A549 (cell line): Measurements from ENCODE around the gene REN. TPM values are rescaled to one million over a fixed set of nuclear protein-coding genes. Genes with fewer than 3 reads are reported as not detected.

Source experiments
- ATAC-seq, 2 experiments: fragments of 200-7000 bp in 1 of 2; fragments of >200 bp in 1 of 2; cut with Nextera tagmentation in 1 of 2; cut with Tn5 transposase in 1 of 2; 3 replicates each; pipeline versions ENCODE4 v1.8.0 to v1.9.1; 2018 to 2020; ENCODE audit warnings: mild to moderate bottlenecking in 1 of 2, moderate library complexity in 1 of 2
- CTCF ChIA-PET: fragments of 300-600 bp; sonication (Branson Sonifier 250); formaldehyde crosslinking; extraction: SDS; loops from one replicate; lab custom pipeline; 2021; ENCODE audit warnings: antibody characterized with exemption, inconsistent platforms; lab: Yijun Ruan, JAX
- POLR2A ChIA-PET: fragments of 350-600 bp; formaldehyde crosslinking; extraction: SDS; loops from one replicate; lab custom pipeline; 2021; ENCODE audit warnings: antibody characterized with exemption, inconsistent platforms; lab: Yijun Ruan, JAX
- DNase-seq, 2 experiments: peaks; one replicate each; pipeline versions ENCODE4 v3.0.0 to v3.0.0-alpha.2; 2011 to 2016; ENCODE audit warnings: low read depth in 1 of 2, low spot score in 1 of 2
- FAIRE-seq: peaks from 2 replicates; lab custom pipeline; 2011; peaks lifted over from hg19 to GRCh38; lab: Jason Lieb, UNC
- H3K27ac ChIP-seq, 2 experiments: fragments of >200 bp; sonication (Bioruptor Twin); formaldehyde crosslinking; 3 replicates each; pipeline ENCODE4 v1.5.1; 2016 to 2017
- H3K4me1 ChIP-seq: fragments of >200 bp; sonication (Bioruptor Twin); formaldehyde crosslinking; 3 replicates; pipeline ENCODE4 v1.6.1; 2016
- H3K4me2 ChIP-seq: fragments of >200 bp; sonication (Bioruptor Twin); formaldehyde crosslinking; 3 replicates; pipeline ENCODE4 v1.6.1; 2016
- H3K4me3 ChIP-seq: fragments of >200 bp; sonication (Bioruptor Twin); formaldehyde crosslinking; 3 replicates; pipeline ENCODE4 v1.5.1; 2016
- H3K9me3 ChIP-seq: fragments of >200 bp; sonication (Bioruptor Twin); formaldehyde crosslinking; 3 replicates; pipeline ENCODE4 v1.6.1; 2016
- CBX8 ChIP-seq: fragments of 200-600 bp; sonication (generic); IDR thresholded peaks from 2 replicates; pipeline ENCODE4 v1.6.1; 2016
- CHD2 ChIP-seq: fragments of 150-350 bp; IDR thresholded peaks from 2 replicates; pipeline ENCODE4 v1.6.1; 2014; ENCODE audit warnings: low read length; ENCODE audit not compliant: partially characterized antibody
- EHMT2 ChIP-seq: fragments of 200-600 bp; sonication (generic); IDR thresholded peaks from 2 replicates; pipeline ENCODE4 v1.6.1; 2016; ENCODE audit warnings: antibody characterized with exemption, low read depth, mild to moderate bottlenecking, moderate library complexity
- EP300 ChIP-seq, 2 experiments: fragments of >200 bp; sonication (Bioruptor Twin); formaldehyde crosslinking; IDR thresholded peaks; 2 replicates in 1 of 2; 3 replicates in 1 of 2; pipeline ENCODE4 v1.6.1; 2016 to 2017
- FOSB ChIP-seq: fragments of 250-450 bp; sonication (Bioruptor Pico); IDR thresholded peaks from 2 replicates; pipeline ENCODE4 v1.5.0; 2020; ENCODE audit warnings: mild to moderate bottlenecking, moderate library complexity
- FOSL2 ChIP-seq, 2 experiments: fragments of 450-650 bp in 1 of 2; fragments of >200 bp in 1 of 2; sonication (Bioruptor Twin) in 1 of 2; formaldehyde crosslinking; IDR thresholded peaks; 2 replicates each; pipeline versions ENCODE4 v1.5.0 to v1.6.1; 2016 to 2020; ENCODE audit warnings: mild to moderate bottlenecking in 1 of 2, moderate library complexity in 1 of 2
- FOXS1 ChIP-seq: fragments of 250-450 bp; sonication (Bioruptor Pico); IDR thresholded peaks from 2 replicates; pipeline ENCODE4 v1.5.0; 2020; ENCODE audit warnings: mild to moderate bottlenecking, moderate library complexity
- GATA3 ChIP-seq: IDR thresholded peaks from 2 replicates; pipeline ENCODE4 v1.6.1; 2012; ENCODE audit warnings: borderline replicate concordance
- HEYL ChIP-seq: fragments of 250-450 bp; sonication (Bioruptor Pico); IDR thresholded peaks from 2 replicates; pipeline ENCODE4 v1.8.0; 2021; ENCODE audit warnings: mild to moderate bottlenecking, moderate library complexity
- JUNB ChIP-seq: fragments of >200 bp; sonication (Bioruptor Twin); formaldehyde crosslinking; IDR thresholded peaks from 2 replicates; pipeline ENCODE4 v1.6.1; 2016
- MAZ ChIP-seq: fragments of 150-350 bp; IDR thresholded peaks from 2 replicates; pipeline ENCODE4 v1.6.1; 2014; ENCODE audit warnings: antibody characterized with exemption, low read depth, low read length, borderline replicate concordance
- NPAS2 ChIP-seq: fragments of 250-450 bp; sonication (Bioruptor Pico); IDR thresholded peaks from 2 replicates; pipeline ENCODE4 v1.8.0; 2022; ENCODE audit warnings: mild to moderate bottlenecking, moderate library complexity, borderline replicate concordance
- NR3C1 ChIP-seq: fragments of >200 bp; sonication (Bioruptor Twin); formaldehyde crosslinking; IDR thresholded peaks from 3 replicates; pipeline ENCODE4 v1.6.1; 2017
- POLR2A ChIP-seq: IDR thresholded peaks from 2 replicates; pipeline ENCODE4 v1.6.1; 2012; ENCODE audit warnings: mild to moderate bottlenecking, low read length
- RAD21 ChIP-seq, 2 experiments: fragments of >200 bp in 1 of 2; sonication (Bioruptor Twin) in 1 of 2; formaldehyde crosslinking in 1 of 2; IDR thresholded peaks in 1 of 2; conservative IDR thresholded peaks in 1 of 2; 2 replicates in 1 of 2; 3 replicates in 1 of 2; pipeline ENCODE4 v1.6.1; 2012 to 2018; ENCODE audit warnings: inconsistent platforms in 1 of 2
- SMC3 ChIP-seq: fragments of >200 bp; sonication (Bioruptor Twin); formaldehyde crosslinking; IDR thresholded peaks from 3 replicates; pipeline ENCODE4 v1.6.1; 2018; ENCODE audit warnings: inconsistent platforms
- TFCP2L1 ChIP-seq: fragments of 250-450 bp; sonication (Bioruptor Pico); IDR thresholded peaks from 2 replicates; pipeline ENCODE4 v1.5.0; 2021; ENCODE audit warnings: mild to moderate bottlenecking
- ZNF302 ChIP-seq: fragments of 250-450 bp; sonication (Bioruptor Pico); IDR thresholded peaks from 2 replicates; pipeline ENCODE4 v1.9.0; 2021; ENCODE audit warnings: inconsistent platforms, mild to moderate bottlenecking, moderate library complexity
- WGBS: methylation state at CpG from one replicate; pipeline ENCODE4 v1.1.6; 2017; ENCODE audit errors: missing lambda C conversion rate; 5-methylcytosine and 5-hydroxymethylcytosine counted together
- polyA plus RNA-seq, 4 experiments: library from polyadenylated mRNA; depleted of rRNA in 3 of 4; stranded (reverse); fragments of >200 nt; fragmentation: RNase III in 1 of 4; extraction: RNeasy Plus Mini Kit Qiagen cat#74134 plus additional on column Dnase treatment in 1 of 4; gene quantifications; 2 replicates in 3 of 4; 3 replicates in 1 of 4; pipeline ENCODE4 v1.2.3, GENCODE V29; 2011 to 2017
- TF ChIP-seq, protein P1 (sequence below): fragments of >200 bp; sonication (Bioruptor Twin); formaldehyde crosslinking; IDR thresholded peaks from 3 replicates; pipeline ENCODE4 v1.5.1; 2016
- TF ChIP-seq, protein P2 (sequence below): fragments of 250-450 bp; sonication (Bioruptor Pico); IDR thresholded peaks from 2 replicates; pipeline ENCODE4 v1.5.0; 2021; ENCODE audit warnings: mild to moderate bottlenecking, moderate library complexity, borderline replicate concordance
- TF ChIP-seq, protein P3 (sequence below): fragments of 450-650 bp; IDR thresholded peaks from 2 replicates; pipeline ENCODE4 v1.6.1; 2014; ENCODE audit warnings: antibody characterized with exemption
- TF ChIP-seq, protein P4 (sequence below): IDR thresholded peaks from 2 replicates; pipeline ENCODE4 v1.6.1; 2012
- TF ChIP-seq, protein P5 (sequence below): fragments of 200-600 bp; sonication (generic); IDR thresholded peaks from 2 replicates; pipeline ENCODE4 v1.6.1; 2016; ENCODE audit warnings: antibody characterized with exemption, mild to moderate bottlenecking, moderate library complexity

The REN gene
- polyA plus RNA-seq, 2 of the 4 experiments (the other 2 are of a cell fraction) = not detected

DNA sequence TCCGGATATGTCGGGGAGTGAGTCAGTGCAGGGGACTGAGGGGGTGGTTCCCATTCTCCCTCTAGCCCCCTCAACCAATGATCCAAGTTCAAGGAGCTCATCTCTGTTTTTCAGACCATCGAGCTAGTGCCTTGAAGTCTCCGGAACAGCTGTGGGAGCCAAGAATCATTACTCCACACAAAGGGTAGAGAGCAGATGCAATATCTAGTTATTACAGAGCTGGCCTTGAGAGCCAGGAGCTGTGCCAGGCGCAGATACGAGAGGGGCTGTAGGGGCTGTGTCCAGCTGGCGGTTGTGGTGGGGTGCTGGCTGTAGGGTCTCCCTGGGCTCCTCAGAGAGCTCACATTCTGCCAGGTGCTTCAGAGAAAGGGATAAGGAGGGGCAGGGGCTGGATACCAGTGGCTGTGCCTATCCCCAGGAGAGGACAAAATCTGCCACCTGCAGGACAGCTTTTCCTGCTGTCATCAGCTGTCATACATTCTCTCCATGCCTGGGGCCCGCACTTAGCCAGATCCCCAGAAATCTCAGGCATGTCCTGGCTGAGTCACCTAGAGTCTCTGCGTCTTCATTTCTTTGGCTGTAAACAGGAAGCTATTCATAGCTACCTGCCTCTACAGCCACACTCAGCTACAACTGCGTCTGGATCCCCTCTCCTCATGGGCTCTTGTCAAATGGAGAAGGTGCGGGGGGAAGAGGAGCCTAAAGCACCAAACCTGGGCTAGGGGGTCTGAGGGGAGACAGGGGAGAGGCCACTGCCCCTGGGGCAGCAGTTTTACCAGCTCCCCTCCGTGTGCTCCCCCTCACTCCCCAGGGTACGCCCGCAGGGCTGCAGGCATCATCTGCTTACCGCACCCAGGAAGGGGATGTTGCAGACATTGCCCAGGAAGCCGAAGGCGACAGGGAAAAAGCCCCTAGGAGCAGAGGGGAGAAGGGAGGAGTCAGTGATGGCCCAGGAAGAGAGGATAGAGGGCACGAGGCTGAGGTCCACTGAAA, 32.5 kb upstream of the REN start:
- Histone ChIP-seq H3K9me3 (no peaks in the 10 kb centered on the region), H3K27ac (0 out of 6 replicates have a peak overlapping the region, but pooled peaks of 1 of the 2 experiments have one; percentile 18), H3K4me3 (no peak overlapping the region), H3K4me1 (peaks cover 5% of the 10 kb centered on the region; the same call in 2 of the 3 replicates), H3K4me2 (no peak overlapping the region)
- TF ChIP-seq FOSL2 (IDR thresholded peaks at IDR 0.05) = no peak
- TF ChIP-seq FOSL2 (CRISPR knock-in tag; IDR thresholded peaks at IDR 0.05) = 0 out of 2 replicates have a peak, but pooled peaks have one; percentile 6
- peak; percentile 16 to 34; a peak in 3 of 5 replicates for TF ChIP-seq RAD21 (conservative IDR thresholded peaks at IDR 0.05 in 1 of 2, IDR thresholded peaks at IDR 0.05 in 1 of 2)
- no peak for TF ChIP-seq GATA3
- no peak for TF ChIP-seq MAZ
- TF ChIP-seq CBX8 = no peak
- 0 out of 3 replicates have a peak, but pooled peaks have one; percentile 17 for TF ChIP-seq SMC3
- TF ChIP-seq FOXS1 (CRISPR knock-in tag) = no peak
- TF ChIP-seq POLR2A = no peak
- TF ChIP-seq JUNB = no peak
- no peak for TF ChIP-seq NPAS2 (CRISPR knock-in tag)
- TF ChIP-seq, protein P1, sequence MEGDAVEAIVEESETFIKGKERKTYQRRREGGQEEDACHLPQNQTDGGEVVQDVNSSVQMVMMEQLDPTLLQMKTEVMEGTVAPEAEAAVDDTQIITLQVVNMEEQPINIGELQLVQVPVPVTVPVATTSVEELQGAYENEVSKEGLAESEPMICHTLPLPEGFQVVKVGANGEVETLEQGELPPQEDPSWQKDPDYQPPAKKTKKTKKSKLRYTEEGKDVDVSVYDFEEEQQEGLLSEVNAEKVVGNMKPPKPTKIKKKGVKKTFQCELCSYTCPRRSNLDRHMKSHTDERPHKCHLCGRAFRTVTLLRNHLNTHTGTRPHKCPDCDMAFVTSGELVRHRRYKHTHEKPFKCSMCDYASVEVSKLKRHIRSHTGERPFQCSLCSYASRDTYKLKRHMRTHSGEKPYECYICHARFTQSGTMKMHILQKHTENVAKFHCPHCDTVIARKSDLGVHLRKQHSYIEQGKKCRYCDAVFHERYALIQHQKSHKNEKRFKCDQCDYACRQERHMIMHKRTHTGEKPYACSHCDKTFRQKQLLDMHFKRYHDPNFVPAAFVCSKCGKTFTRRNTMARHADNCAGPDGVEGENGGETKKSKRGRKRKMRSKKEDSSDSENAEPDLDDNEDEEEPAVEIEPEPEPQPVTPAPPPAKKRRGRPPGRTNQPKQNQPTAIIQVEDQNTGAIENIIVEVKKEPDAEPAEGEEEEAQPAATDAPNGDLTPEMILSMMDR = peak; percentile 12; the same call in 1 of the 3 replicates
- DNase-seq = peak; percentile 44 to 49
- FAIRE-seq = no peak
- ChIA-PET POLR2A (no interaction called here), CTCF (interaction anchor here (0.5 to 4.5 kb wide), 19 partner anchors 8 to 871 kb away, joined by 3 to 53 read pairs (median 3); partner anchors contain the start of genes GOLT1A and REN)
- ATAC-seq = peak; percentile 57 to 59
- 60% methylated on average over 18 of the region's 18 CpGs for WGBS

DNA sequence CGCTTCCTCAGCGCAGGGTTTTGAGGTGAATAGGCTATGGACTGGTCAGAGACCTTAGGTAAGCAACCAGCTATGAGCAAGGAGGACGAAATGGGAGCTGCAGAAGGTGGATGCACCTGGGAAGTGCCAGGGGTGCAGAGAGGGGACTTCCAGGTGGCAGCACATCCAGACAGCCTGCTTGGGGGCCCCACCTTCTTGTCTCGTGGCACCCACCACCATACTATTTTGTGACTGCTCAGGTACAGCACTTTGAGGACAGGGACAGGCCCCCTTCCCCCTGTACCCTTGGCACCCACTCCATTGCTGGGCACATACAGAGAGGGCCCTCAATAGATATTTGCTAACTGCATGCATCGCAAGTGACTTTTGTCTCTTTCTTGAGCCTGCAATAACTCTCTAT, 30.9 kb upstream of the REN start:
- ATAC-seq (no peak; a peak in 1 of 6 replicates), FAIRE-seq (no peak), DNase-seq (no peak)
- no peak overlapping the region for H3K4me2 ChIP-seq
- no peak overlapping the region for H3K4me3 ChIP-seq
- H3K4me1 ChIP-seq = peaks cover 5% of the 10 kb centered on the region; the same call in 2 of the 3 replicates
- CTCF ChIA-PET = interaction anchor here (0.9 to 4.5 kb wide), 5 partner anchors 8 to 197 kb away, joined by 3 to 53 read pairs (median 18); partner anchors contain the start of genes GOLT1A and REN
- POLR2A ChIA-PET = no interaction called here
- 73% methylated on average over 5 of the region's 5 CpGs for WGBS
- no peak overlapping the region for H3K27ac ChIP-seq
- H3K9me3 ChIP-seq = no peaks in the 10 kb centered on the region
- no peak for TF ChIP-seq EHMT2
- TF ChIP-seq GATA3 = no peak
- no peak for TF ChIP-seq NR3C1
- TF ChIP-seq ZNF302 = no peak
- no peak for TF ChIP-seq CHD2
- no peak for TF ChIP-seq FOSB (CRISPR knock-in tag)
- no peak for TF ChIP-seq NPAS2 (CRISPR knock-in tag)
- no peak for TF ChIP-seq CBX8
- TF ChIP-seq, protein P2, sequence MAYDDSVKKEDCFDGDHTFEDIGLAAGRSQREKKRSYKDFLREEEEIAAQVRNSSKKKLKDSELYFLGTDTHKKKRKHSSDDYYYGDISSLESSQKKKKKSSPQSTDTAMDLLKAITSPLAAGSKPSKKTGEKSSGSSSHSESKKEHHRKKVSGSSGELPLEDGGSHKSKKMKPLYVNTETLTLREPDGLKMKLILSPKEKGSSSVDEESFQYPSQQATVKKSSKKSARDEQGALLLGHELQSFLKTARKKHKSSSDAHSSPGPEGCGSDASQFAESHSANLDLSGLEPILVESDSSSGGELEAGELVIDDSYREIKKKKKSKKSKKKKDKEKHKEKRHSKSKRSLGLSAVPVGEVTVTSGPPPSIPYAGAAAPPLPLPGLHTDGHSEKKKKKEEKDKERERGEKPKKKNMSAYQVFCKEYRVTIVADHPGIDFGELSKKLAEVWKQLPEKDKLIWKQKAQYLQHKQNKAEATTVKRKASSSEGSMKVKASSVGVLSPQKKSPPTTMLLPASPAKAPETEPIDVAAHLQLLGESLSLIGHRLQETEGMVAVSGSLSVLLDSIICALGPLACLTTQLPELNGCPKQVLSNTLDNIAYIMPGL (CRISPR knock-in tag) = no peak
- no peak for TF ChIP-seq EP300 (IDR thresholded peaks at IDR 0.05)
- no peak for TF ChIP-seq TFCP2L1 (CRISPR knock-in tag)
- TF ChIP-seq, protein P3, sequence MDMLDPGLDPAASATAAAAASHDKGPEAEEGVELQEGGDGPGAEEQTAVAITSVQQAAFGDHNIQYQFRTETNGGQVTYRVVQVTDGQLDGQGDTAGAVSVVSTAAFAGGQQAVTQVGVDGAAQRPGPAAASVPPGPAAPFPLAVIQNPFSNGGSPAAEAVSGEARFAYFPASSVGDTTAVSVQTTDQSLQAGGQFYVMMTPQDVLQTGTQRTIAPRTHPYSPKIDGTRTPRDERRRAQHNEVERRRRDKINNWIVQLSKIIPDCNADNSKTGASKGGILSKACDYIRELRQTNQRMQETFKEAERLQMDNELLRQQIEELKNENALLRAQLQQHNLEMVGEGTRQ = no peak
- TF ChIP-seq, protein P4, sequence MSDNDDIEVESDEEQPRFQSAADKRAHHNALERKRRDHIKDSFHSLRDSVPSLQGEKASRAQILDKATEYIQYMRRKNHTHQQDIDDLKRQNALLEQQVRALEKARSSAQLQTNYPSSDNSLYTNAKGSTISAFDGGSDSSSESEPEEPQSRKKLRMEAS = no peak
- no peak for TF ChIP-seq HEYL (CRISPR knock-in tag)
- TF ChIP-seq, protein P5, sequence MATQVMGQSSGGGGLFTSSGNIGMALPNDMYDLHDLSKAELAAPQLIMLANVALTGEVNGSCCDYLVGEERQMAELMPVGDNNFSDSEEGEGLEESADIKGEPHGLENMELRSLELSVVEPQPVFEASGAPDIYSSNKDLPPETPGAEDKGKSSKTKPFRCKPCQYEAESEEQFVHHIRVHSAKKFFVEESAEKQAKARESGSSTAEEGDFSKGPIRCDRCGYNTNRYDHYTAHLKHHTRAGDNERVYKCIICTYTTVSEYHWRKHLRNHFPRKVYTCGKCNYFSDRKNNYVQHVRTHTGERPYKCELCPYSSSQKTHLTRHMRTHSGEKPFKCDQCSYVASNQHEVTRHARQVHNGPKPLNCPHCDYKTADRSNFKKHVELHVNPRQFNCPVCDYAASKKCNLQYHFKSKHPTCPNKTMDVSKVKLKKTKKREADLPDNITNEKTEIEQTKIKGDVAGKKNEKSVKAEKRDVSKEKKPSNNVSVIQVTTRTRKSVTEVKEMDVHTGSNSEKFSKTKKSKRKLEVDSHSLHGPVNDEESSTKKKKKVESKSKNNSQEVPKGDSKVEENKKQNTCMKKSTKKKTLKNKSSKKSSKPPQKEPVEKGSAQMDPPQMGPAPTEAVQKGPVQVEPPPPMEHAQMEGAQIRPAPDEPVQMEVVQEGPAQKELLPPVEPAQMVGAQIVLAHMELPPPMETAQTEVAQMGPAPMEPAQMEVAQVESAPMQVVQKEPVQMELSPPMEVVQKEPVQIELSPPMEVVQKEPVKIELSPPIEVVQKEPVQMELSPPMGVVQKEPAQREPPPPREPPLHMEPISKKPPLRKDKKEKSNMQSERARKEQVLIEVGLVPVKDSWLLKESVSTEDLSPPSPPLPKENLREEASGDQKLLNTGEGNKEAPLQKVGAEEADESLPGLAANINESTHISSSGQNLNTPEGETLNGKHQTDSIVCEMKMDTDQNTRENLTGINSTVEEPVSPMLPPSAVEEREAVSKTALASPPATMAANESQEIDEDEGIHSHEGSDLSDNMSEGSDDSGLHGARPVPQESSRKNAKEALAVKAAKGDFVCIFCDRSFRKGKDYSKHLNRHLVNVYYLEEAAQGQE = no peak
